Daoy (cell line): ENCODE measurements around the gene MINDY1. TPM values are rescaled to one million over a fixed set of nuclear protein-coding genes. Genes with fewer than 3 reads are reported as not detected.

ENCODE experiments used
- DNase-seq: peaks from one replicate; pipeline ENCODE4 v3.0.0-alpha.2; 2015; ENCODE audit warnings: low read depth
- total RNA-seq: library from RNA; depleted of rRNA; stranded (reverse); fragments of >200 nt; shearing (Covaris generic); gene quantifications from 2 replicates; pipeline ENCODE4 v1.2.3, GENCODE V29; 2014; rRNA removed

Gene MINDY1, protein sequence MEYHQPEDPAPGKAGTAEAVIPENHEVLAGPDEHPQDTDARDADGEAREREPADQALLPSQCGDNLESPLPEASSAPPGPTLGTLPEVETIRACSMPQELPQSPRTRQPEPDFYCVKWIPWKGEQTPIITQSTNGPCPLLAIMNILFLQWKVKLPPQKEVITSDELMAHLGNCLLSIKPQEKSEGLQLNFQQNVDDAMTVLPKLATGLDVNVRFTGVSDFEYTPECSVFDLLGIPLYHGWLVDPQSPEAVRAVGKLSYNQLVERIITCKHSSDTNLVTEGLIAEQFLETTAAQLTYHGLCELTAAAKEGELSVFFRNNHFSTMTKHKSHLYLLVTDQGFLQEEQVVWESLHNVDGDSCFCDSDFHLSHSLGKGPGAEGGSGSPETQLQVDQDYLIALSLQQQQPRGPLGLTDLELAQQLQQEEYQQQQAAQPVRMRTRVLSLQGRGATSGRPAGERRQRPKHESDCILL
- total RNA-seq: 6.6 and 12.1 TPM in 2 replicates

- DNase-seq: peak; percentile 86
Measured at GRCh38 chr1:151006327-151007052, at the start of gene MINDY1. TSS of gene MINDY1 (minus strand) at chr1:151006902. CDS start at chr1:151002617, 4,285 bp downstream.

DNA sequence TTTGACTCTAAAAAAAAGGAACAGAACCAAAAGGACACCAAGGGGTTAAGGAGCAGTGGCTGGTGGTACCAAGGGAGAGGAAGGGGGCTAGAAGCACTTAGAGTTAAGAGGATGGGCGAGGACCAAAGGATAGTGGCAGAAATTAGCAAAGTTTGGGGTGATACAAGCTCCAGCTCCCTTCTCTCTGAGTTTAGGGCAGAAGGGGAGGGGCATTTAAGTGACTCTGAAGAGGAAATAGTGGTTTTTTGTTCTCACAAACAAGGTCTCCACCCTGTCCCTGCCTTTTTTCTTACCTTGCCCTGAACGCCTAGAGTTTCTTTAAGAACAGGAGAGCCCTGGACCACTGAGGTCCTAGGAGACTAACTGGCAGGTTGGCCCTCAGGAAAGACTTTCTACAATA is 49.4 kb upstream of the MINDY1 start:
- DNase-seq: no peak

GRCh38 chr1:151055581-151055980 is 48.9 kb upstream of the MINDY1 start:
- DNase-seq: no peak

DNA sequence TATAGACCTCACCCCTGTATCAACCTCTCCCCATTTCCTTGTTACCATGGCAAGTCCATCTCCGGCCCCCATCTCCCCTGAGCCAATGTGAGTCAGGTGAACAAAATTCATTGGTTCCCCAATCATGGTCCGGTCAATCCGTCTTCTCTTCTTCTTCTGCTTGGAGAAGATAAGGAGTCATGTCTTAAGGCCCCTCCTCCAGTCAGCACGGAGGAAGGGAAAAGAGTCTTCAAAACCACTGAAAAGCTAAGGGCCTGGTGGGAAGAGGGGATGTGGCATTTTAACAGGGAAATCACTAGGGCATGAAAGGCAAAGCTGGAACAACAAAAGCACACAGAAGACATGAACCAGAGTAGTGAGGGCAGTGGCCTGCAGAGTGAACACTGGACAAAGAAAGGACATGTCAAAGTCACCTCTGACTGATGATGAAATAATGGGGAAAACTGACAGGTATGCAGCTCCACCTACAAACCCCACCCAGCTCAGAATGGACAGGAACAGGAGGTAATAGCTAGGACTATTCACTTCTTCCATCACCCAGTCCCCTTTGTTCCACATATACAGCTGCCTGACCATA is 48.4 kb upstream of the MINDY1 start:
- DNase-seq: no peak

DNA sequence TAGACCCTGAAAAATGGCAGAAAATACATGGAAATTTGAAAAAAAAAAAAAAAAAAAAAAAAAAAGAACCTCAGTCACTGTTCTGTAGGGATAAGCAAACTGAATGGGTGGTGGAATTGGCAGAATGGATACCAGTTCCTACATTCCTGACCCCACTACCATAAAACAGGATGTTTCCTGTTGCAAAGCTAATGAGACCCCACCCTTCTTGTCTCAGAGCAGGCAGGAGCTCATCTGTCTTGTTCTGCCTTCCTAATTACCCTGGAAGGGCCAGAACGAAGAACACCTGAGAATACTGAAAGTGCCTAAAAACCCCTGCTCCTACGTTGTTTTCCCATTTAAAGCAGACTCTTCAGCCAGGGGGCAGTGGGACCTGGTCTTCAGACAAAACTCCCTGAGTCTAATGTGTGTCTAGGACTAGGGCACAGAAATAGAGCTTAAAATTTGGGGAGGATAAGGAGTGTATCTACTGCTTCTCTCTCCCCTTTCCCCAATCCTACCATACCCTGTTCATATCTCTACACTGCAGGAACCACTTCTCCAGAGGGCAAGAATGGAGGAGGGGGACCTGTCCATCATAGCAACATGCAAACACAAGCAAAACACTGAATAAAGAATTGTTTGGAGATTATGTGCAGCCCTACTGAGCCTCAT is 44.8 kb upstream of the MINDY1 start:
- DNase-seq: no peak

DNA sequence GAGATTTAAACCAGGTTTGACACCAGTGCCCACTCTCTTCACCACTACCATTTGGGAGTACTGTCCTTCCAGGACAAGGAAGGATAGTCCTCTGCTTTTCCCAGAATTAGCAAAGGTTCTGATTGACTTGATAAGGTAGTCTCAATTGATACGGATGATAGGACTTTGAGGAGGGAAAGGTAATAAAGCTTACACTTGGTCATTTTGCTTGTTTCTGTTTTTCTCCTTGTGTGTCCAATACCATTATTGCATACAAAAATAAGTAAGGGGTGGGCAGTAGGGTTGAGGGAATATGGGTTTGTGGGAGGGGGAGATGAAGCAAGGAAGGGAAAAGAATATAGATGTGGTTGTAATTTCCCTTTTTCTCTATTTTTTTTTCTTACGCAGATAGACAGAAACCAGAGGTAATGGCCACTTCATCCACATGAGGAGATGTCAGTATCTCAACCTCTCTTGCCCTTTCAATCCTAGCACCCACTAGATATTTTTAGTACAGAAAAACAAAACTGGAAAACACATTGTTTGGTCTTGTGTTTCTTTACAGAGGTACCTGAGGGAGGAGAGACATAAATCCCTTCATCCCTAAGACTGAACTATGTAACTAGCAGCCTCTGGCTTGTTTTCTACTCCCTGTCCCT is 43.5 kb upstream of the MINDY1 start:
- DNase-seq: no peak

GRCh38 chr1:151049458-151049857 is 42.8 kb upstream of the MINDY1 start:
- no peak for DNase-seq

DNA sequence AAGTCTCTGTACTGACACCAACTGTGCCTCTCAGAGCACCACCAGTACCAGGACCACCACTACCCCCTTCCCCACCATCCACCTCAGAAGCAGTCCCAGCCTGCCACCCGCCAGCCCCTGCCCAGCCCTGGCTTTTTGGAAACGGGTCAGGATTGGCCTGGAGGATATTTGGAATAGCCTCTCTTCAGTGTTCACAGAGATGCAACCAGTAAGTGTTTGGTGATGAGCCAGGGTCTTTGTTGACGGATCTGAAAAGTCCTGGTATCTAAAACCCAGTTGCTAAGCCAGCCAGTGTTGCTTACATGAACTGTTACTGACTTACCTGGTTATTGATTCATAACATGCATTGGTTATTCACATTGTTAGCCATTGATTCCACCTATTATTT is 41.9 kb upstream of the MINDY1 start:
- no peak for DNase-seq

DNA sequence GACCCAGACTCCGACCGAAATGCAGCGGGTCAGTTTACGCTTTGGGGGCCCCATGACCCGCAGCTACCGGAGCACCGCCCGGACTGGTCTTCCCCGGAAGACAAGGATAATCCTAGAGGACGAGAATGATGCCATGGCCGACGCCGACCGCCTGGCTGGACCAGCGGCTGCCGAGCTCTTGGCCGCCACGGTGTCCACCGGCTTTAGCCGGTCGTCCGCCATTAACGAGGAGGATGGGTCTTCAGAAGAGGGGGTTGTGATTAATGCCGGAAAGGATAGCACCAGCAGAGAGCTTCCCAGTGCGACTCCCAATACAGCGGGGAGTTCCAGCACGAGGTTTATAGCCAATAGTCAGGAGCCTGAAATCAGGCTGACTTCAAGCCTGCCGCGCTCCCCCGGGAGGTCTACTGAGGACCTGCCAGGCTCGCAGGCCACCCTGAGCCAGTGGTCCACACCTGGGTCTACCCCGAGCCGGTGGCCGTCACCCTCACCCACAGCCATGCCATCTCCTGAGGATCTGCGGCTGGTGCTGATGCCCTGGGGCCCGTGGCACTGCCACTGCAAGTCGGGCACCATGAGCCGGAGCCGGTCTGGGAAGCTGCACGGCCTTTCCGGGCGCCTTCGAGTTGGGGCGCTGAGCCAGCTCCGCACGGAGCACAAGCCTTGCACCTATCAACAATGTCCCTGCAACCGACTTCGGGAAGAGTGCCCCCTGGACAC is 41.4 kb upstream of the MINDY1 start:
- peak; percentile 80 for DNase-seq

- DNase-seq: peak; percentile 80
Measured at GRCh38 chr1:151047591-151047924, 40.9 kb upstream of the MINDY1 start, which contains the start of gene C1orf56. TSS of gene C1orf56 (plus strand) at chr1:151047751. CDS start at chr1:151047848, 97 bp downstream.

- no peak for DNase-seq
Measured at GRCh38 chr1:151043163-151043562, 36.5 kb upstream of the MINDY1 start.

DNA sequence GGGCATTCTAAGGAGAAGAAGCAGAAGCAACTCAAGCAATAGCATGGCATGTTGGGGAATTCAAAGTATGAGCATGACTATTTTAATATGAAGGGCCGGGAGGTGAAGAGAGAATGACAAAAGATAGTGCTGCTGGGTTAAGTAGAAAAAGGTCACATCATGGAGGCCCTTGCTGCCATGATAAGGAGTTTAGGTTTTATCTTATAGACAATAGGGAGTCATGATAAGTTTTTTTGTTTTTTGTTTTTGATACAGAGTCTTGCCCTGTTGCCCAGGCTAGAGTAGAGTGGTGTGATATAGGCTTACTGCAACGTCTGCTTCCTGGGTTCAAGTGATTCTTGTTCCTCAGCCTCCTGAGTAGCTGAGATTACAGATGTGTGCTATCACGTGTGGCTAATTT is 32.8 kb upstream of the MINDY1 start:
- DNase-seq: no peak

DNA sequence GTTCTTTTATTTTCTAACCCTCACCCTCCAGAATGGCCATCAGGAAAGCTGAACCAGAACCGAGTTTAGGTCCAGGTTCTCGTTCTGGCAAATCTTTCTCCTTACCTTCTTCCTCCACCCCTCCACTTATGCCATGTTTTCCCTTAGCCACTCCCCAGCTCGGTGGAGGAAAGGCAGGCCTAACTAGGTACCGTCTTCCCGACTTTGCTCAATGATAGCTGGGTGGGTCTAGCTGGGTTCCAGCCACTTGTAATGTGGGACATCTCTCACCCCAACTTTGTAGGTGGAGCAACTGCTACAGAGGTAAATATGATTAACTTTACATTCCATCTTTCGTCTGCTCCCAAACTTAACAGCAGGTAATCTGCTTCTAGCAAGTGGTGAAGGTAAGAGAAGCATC is 30.3 kb upstream of the MINDY1 start:
- DNase-seq: no peak

- no peak for DNase-seq
Measured at GRCh38 chr1:151036356-151036755, 29.7 kb upstream of the MINDY1 start, which contains the start of gene BNIPL. TSS of gene BNIPL (plus strand) at chr1:151036586. CDS start at chr1:151036726, 140 bp downstream.

GRCh38 chr1:151035167-151035566 is 28.5 kb upstream of the MINDY1 start:
- DNase-seq: no peak

DNA sequence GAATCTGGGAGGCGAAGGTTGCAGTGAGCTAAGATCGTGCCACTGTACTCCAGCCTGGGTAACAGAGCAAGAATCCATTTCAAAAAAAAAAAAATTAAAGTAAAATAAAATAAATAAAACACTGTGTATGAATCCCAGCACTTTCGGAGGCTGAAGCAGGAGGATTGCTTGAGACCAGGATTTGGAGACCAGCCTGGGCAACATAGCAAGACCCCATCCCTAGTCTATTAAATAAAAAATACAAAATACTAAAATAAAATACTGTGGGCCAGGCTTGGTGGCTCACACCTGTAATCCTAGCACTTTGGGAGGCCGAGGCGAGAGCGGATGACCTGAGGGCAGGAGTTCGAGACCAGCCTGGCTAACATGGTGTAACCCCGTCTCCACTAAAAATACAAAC is 25.5 kb upstream of the MINDY1 start:
- DNase-seq: no peak

- DNase-seq: no peak
Measured at GRCh38 chr1:151026460-151026859, 19.8 kb upstream of the MINDY1 start.

- DNase-seq: peak; percentile 68
Measured at GRCh38 chr1:151024540-151025146, 17.9 kb upstream of the MINDY1 start.

GRCh38 chr1:151013518-151013917 is 6.8 kb upstream of the MINDY1 start:
- DNase-seq: no peak

DNA sequence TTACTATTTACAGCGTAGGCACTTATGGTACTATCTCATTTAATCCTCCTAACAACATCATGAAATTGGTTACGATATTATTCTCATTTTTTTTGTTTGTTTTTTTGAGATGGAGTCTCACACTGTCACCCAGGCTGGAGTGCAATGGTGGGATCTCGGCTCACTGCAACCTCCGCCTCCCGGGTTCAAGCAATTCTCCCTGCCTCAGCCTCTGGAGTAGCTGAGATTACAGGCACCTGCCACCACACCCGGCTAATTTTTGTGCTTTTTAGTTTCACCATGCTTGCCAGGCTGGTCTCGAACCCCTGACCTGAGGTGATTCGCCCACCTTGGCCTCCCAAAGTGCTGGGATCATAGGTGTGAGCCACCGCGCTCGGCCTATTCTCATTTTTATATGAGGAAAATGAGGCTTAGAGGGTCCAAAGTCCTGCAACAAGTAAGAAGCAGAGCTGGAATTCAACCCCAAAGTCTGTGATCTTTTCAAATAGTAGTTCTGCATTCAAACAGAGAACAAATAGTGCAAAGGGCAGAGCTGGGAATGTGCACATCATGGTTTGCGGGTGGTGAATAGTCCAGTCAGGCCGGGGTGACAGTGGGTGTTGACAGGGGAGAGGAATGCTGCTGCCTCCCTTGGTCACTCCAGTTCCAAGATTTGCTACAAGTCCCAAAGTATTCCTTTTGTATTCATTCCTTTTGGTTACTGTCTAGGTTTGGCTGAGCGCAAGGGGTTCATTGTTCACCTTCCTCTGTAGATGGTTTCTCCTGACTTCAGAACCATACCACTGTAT is 6.2 kb upstream of the MINDY1 start:
- DNase-seq: no peak
